Measurements from ENCODE around the gene PRMT7.

The PRMT7 gene

DNA sequence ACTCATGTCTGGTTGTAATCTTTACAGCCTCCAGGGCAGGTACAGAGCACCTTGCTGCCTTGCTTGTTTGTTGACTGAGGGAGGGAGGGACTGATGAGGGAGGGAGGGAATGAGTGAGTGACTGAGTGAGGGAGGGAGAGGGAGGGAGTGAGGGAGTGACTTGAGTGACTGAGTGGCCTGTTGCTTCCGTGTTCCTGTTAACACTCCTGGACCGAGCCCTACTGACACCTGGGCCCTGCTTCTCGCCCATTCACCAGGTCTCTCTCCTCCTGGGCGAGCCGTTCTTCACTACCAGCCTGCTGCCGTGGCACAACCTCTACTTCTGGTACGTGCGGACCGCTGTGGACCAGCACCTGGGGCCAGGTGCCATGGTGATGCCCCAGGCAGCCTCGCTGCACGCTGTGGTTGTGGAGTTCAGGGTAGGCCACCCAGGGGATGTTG is 41.2 kb downstream of the PRMT7 start:
- Mint-ChIP-seq H3K9me3 (no peaks in the 10 kb centered on the region), H3K4me3 (no peak overlapping the region), H3K36me3 (ENCODE audit: low read depth) (peaks cover 41% of the 10 kb centered on the region), H3K27ac (peak overlapping the region; percentile 75), H3K27me3 (ENCODE audit: low read depth, poor library complexity) (peaks cover 3% of the 10 kb centered on the region), H3K4me1 (peaks cover 10% of the 10 kb centered on the region)
- DNase-seq: no peak
- TF ChIP-seq, protein P1, sequence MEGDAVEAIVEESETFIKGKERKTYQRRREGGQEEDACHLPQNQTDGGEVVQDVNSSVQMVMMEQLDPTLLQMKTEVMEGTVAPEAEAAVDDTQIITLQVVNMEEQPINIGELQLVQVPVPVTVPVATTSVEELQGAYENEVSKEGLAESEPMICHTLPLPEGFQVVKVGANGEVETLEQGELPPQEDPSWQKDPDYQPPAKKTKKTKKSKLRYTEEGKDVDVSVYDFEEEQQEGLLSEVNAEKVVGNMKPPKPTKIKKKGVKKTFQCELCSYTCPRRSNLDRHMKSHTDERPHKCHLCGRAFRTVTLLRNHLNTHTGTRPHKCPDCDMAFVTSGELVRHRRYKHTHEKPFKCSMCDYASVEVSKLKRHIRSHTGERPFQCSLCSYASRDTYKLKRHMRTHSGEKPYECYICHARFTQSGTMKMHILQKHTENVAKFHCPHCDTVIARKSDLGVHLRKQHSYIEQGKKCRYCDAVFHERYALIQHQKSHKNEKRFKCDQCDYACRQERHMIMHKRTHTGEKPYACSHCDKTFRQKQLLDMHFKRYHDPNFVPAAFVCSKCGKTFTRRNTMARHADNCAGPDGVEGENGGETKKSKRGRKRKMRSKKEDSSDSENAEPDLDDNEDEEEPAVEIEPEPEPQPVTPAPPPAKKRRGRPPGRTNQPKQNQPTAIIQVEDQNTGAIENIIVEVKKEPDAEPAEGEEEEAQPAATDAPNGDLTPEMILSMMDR (IDR thresholded peaks at IDR 0.05): no peak

GRCh38 chr16:68353366-68353765 is 42.5 kb downstream of the PRMT7 start:
- Mint-ChIP-seq H3K27me3 (ENCODE audit: low read depth, poor library complexity) (peaks cover 3% of the 10 kb centered on the region), H3K36me3 (ENCODE audit: low read depth) (peaks cover 32% of the 10 kb centered on the region), H3K9me3 (no peaks in the 10 kb centered on the region), H3K4me1 (peaks cover 6% of the 10 kb centered on the region), H3K4me3 (no peak overlapping the region), H3K27ac (no peak overlapping the region)
- TF ChIP-seq, protein P1 (IDR thresholded peaks at IDR 0.05): no peak
- no peak for DNase-seq

DNA sequence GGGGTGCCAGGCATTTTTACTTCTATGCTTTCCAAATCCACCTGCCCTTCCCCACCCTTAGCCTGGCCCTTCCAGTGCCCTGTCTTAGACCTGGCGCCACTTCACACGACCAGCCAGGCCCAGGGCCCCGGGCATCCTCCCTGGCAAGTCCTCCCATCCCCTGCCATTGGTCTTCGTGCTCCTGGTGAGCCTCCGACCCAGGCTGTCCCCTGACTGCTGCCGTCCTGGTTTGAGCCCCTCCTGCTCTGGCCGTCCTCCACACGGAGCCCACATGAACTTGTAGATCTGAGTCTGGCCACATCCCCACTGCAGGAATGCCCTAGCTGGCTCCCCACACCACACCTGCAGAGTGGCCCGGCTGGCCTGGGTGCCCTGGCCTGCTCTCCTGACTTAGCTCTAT is 44.0 kb downstream of the PRMT7 start:
- DNase-seq: no peak
- TF ChIP-seq, protein P1 (IDR thresholded peaks at IDR 0.05): no peak
- Mint-ChIP-seq H3K27ac (no peak overlapping the region), H3K4me3 (no peak overlapping the region), H3K4me1 (no peaks in the 10 kb centered on the region), H3K27me3 (ENCODE audit: low read depth, poor library complexity) (no peaks in the 10 kb centered on the region), H3K9me3 (no peaks in the 10 kb centered on the region), H3K36me3 (ENCODE audit: low read depth) (peaks cover 19% of the 10 kb centered on the region)

GRCh38 chr16:68355447-68356248 is 44.8 kb downstream of the PRMT7 start:
- no peaks in the 10 kb centered on the region for H3K27me3 Mint-ChIP-seq (ENCODE audit: low read depth, poor library complexity)
- H3K4me3 Mint-ChIP-seq: no peak overlapping the region
- H3K27ac Mint-ChIP-seq: no peak overlapping the region
- peaks cover 6% of the 10 kb centered on the region for H3K4me1 Mint-ChIP-seq
- H3K9me3 Mint-ChIP-seq: no peaks in the 10 kb centered on the region
- TF ChIP-seq, protein P1 (IDR thresholded peaks at IDR 0.05): no peak
- DNase-seq: no peak
- H3K36me3 Mint-ChIP-seq (ENCODE audit: low read depth): peaks cover 17% of the 10 kb centered on the region

DNA sequence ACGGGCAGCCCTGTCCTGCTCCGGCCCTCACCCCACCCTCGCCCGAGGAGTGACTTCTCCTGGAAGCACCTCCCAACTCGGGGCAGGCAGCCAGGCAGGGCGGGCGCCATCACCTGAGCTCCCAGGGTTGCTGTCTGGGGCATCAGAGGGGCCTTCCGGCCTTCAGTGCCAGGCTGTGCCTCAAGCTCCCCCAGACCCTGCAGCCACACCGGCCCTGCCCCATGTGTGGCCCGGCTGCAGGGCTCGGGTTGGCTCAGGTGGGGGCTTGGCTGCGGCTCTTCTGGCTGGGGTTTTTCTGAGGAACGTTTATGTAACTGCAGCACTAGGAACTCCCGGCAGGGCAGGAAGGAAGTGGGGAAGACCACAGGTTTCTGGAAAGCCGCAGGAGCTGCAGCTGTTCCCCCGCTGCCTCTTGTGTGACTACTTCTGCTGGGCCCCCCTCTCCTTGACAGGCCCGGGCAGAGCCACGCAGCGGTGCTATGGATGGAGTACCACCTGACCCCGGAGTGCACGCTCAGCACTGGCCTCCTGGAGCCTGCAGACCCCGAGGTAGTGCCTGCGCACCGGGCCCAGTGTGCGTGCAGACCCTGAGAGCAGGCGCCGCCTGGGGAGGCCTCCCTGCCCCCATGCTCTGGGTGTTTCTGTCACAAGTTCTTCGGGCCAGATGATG is 45.6 kb downstream of the PRMT7 start:
- Mint-ChIP-seq H3K36me3 (ENCODE audit: low read depth) (peaks cover 13% of the 10 kb centered on the region), H3K9me3 (no peaks in the 10 kb centered on the region)

More for the DNA sequence above, 45.6 kb downstream of the PRMT7 start:
- TF ChIP-seq, protein P1 (IDR thresholded peaks at IDR 0.05): no peak
- Mint-ChIP-seq H3K4me1 (peaks cover 11% of the 10 kb centered on the region), H3K4me3 (no peak overlapping the region), H3K27ac (no peak overlapping the region), H3K27me3 (ENCODE audit: low read depth, poor library complexity) (no peaks in the 10 kb centered on the region)
- DNase-seq: no peak

Data from nephron progenitor cell (in vitro differentiated cells).